ENCODE measurements around the gene LAMA1. TPM values are rescaled to one million over a fixed set of nuclear protein-coding genes. Genes with fewer than 3 reads are reported as not detected.

Gene LAMA1
- total RNA-seq, result 91.4 to 99.8 TPM (median 93.7 TPM) in 3 replicates

GRCh38 chr18:7117390-7118355 lies at the start of gene LAMA1:
LAMA1 (minus strand) TSS chr18:7117797; CDS start chr18:7117720, 77 bp downstream.
- Mint-ChIP-seq H3K9me3 (peaks cover 5% of the 10 kb centered on the region), H3K36me3 (peaks cover 6% of the 10 kb centered on the region), H3K4me1 (peaks cover 35% of the 10 kb centered on the region), H3K27ac (peak within 1 kb of the TSS; percentile 69), H3K27me3 (ENCODE audit: low read depth) (peaks cover 5% of the 10 kb centered on the region), H3K4me3 (peak within 1 kb of the TSS; percentile 83)
- no peak for TF ChIP-seq CTCF (IDR thresholded peaks at IDR 0.05; ENCODE audit: unreplicated experiment)
- peak; percentile 38 to 71 for DNase-seq (ENCODE audit: low spot score in 2 of 2, unreplicated experiment in 2 of 2)

GRCh38 chr18:7165846-7166393 lies 48.3 kb upstream of the LAMA1 start:
- H3K4me3 Mint-ChIP-seq, result no peak overlapping the region
- H3K27me3 Mint-ChIP-seq (ENCODE audit: low read depth), result no peaks in the 10 kb centered on the region
- H3K4me1 Mint-ChIP-seq, result peaks cover 16% of the 10 kb centered on the region
- no peaks in the 10 kb centered on the region for H3K36me3 Mint-ChIP-seq
- DNase-seq (ENCODE audit: low spot score in 2 of 2, unreplicated experiment in 2 of 2), result no peak
- H3K27ac Mint-ChIP-seq, result no peak overlapping the region
- no peaks in the 10 kb centered on the region for H3K9me3 Mint-ChIP-seq
- TF ChIP-seq CTCF (IDR thresholded peaks at IDR 0.05; ENCODE audit: unreplicated experiment), result no peak

- Mint-ChIP-seq H3K36me3 (no peaks in the 10 kb centered on the region), H3K27ac (no peak overlapping the region), H3K27me3 (ENCODE audit: low read depth) (no peaks in the 10 kb centered on the region), H3K4me1 (peaks cover 11% of the 10 kb centered on the region), H3K9me3 (no peaks in the 10 kb centered on the region), H3K4me3 (no peak overlapping the region)
- no peak for TF ChIP-seq CTCF (IDR thresholded peaks at IDR 0.05; ENCODE audit: unreplicated experiment)
- DNase-seq (ENCODE audit: low spot score in 2 of 2, unreplicated experiment in 2 of 2), result no peak
Measured at GRCh38 chr18:7164323-7165004, 46.9 kb upstream of the LAMA1 start.

GRCh38 chr18:7158216-7158615 lies 40.6 kb upstream of the LAMA1 start:
- no peaks in the 10 kb centered on the region for H3K27me3 Mint-ChIP-seq (ENCODE audit: low read depth)
- peaks cover 23% of the 10 kb centered on the region for H3K4me1 Mint-ChIP-seq
- H3K27ac Mint-ChIP-seq, result no peak overlapping the region
- no peak overlapping the region for H3K4me3 Mint-ChIP-seq
- no peaks in the 10 kb centered on the region for H3K9me3 Mint-ChIP-seq
- no peak for DNase-seq (ENCODE audit: low spot score in 2 of 2, unreplicated experiment in 2 of 2)
- no peaks in the 10 kb centered on the region for H3K36me3 Mint-ChIP-seq
- TF ChIP-seq CTCF (IDR thresholded peaks at IDR 0.05; ENCODE audit: unreplicated experiment), result no peak

- no peak for TF ChIP-seq CTCF (IDR thresholded peaks at IDR 0.05; ENCODE audit: unreplicated experiment)
- no peaks in the 10 kb centered on the region for H3K27me3 Mint-ChIP-seq (ENCODE audit: low read depth)
- H3K36me3 Mint-ChIP-seq, result no peaks in the 10 kb centered on the region
- H3K27ac Mint-ChIP-seq, result no peak overlapping the region
- DNase-seq (ENCODE audit: low spot score in 2 of 2, unreplicated experiment in 2 of 2), result no peak
- H3K4me1 Mint-ChIP-seq, result peaks cover 23% of the 10 kb centered on the region
- H3K9me3 Mint-ChIP-seq, result no peaks in the 10 kb centered on the region
- H3K4me3 Mint-ChIP-seq, result no peak overlapping the region
Measured at GRCh38 chr18:7157760-7158159, 40.2 kb upstream of the LAMA1 start.
